Activated naive CD4-positive, alpha-beta T cell treated with anti-CD3 and anti-CD28 coated beads, Interleukin-2, amount 50 U/mL, for 24 hours (primary cell): ENCODE data around the gene ATP13A1.
A peak's percentile ranks its signal among the peaks of the same experiment; 100 is the strongest.
"Not testable (repeated sequence)": the region's sequence is repeated elsewhere in the genome, so short reads cannot be mapped to it uniquely, and the experiment has no call there.

Experiments used
- H3K27ac Mint-ChIP-seq: one replicate; pipeline ENCODE4 v1.8.0; 2021; ENCODE audit warnings: mild to moderate bottlenecking, mixed read lengths
- H3K27me3 Mint-ChIP-seq: one replicate; pipeline ENCODE4 v1.8.0; 2021; ENCODE audit warnings: mixed read lengths
- H3K36me3 Mint-ChIP-seq: one replicate; pipeline ENCODE4 v1.8.0; 2021; ENCODE audit warnings: mixed read lengths
- H3K4me1 Mint-ChIP-seq: one replicate; pipeline ENCODE4 v1.8.0; 2021; ENCODE audit warnings: mixed read lengths
- H3K4me3 Mint-ChIP-seq: one replicate; pipeline ENCODE4 v1.8.0; 2021; ENCODE audit warnings: mild to moderate bottlenecking, mixed read lengths
- H3K9me3 Mint-ChIP-seq: one replicate; pipeline ENCODE4 v1.8.0; 2021; ENCODE audit warnings: mixed read lengths

Gene ATP13A1

GRCh38 chr19:19663256-19664120 is at the start of gene ATP13A1:
Gene ATP13A1 (minus strand): TSS chr19:19663676. CDS start chr19:19663666, 10 bp downstream.
- no peaks in the 10 kb centered on the region for H3K9me3 Mint-ChIP-seq
- H3K27me3 Mint-ChIP-seq: no peaks in the 10 kb centered on the region
- H3K36me3 Mint-ChIP-seq: peaks cover 2% of the 10 kb centered on the region
- H3K4me3 Mint-ChIP-seq: peak within 1 kb of the TSS; percentile 92
- H3K27ac Mint-ChIP-seq: peak within 1 kb of the TSS; percentile 95
- peaks cover 36% of the 10 kb centered on the region for H3K4me1 Mint-ChIP-seq

- no peaks in the 10 kb centered on the region for H3K4me1 Mint-ChIP-seq
- H3K36me3 Mint-ChIP-seq: peaks cover 54% of the 10 kb centered on the region
- H3K4me3 Mint-ChIP-seq: no peak overlapping the region
- H3K9me3 Mint-ChIP-seq: peaks cover 7% of the 10 kb centered on the region
- no peaks in the 10 kb centered on the region for H3K27me3 Mint-ChIP-seq
- no peak overlapping the region for H3K27ac Mint-ChIP-seq
Measured at GRCh38 chr19:19711934-19712828, 48.7 kb upstream of the ATP13A1 start.

GRCh38 chr19:19711306-19711933 is 47.9 kb upstream of the ATP13A1 start:
- peaks cover 51% of the 10 kb centered on the region for H3K36me3 Mint-ChIP-seq
- H3K27ac Mint-ChIP-seq: no peak overlapping the region
- no peaks in the 10 kb centered on the region for H3K27me3 Mint-ChIP-seq
- H3K9me3 Mint-ChIP-seq: peaks cover 5% of the 10 kb centered on the region
- H3K4me1 Mint-ChIP-seq: no peaks in the 10 kb centered on the region
- H3K4me3 Mint-ChIP-seq: no peak overlapping the region

- no peaks in the 10 kb centered on the region for H3K27me3 Mint-ChIP-seq
- H3K27ac Mint-ChIP-seq: no peak overlapping the region
- peaks cover 49% of the 10 kb centered on the region for H3K36me3 Mint-ChIP-seq
- no peaks in the 10 kb centered on the region for H3K4me1 Mint-ChIP-seq
- H3K4me3 Mint-ChIP-seq: no peak overlapping the region
- peaks cover 5% of the 10 kb centered on the region for H3K9me3 Mint-ChIP-seq
Measured at GRCh38 chr19:19710506-19710905, 47.0 kb upstream of the ATP13A1 start.

- Mint-ChIP-seq H3K27me3 (no peaks in the 10 kb centered on the region), H3K27ac (no peak overlapping the region), H3K4me3 (no peak overlapping the region), H3K9me3 (peaks cover 9% of the 10 kb centered on the region), H3K36me3 (peaks cover 39% of the 10 kb centered on the region), H3K4me1 (no peaks in the 10 kb centered on the region)
Measured at GRCh38 chr19:19704836-19705235, 41.4 kb upstream of the ATP13A1 start.

- H3K27ac Mint-ChIP-seq, H3K27me3 Mint-ChIP-seq, H3K4me1 Mint-ChIP-seq, H3K9me3 Mint-ChIP-seq, H3K4me3 Mint-ChIP-seq: not testable (repeated sequence)
- H3K36me3 Mint-ChIP-seq: peaks cover 27% of the 10 kb centered on the region
Measured at GRCh38 chr19:19700493-19700892, 37.0 kb upstream of the ATP13A1 start.

- no peaks in the 10 kb centered on the region for H3K27me3 Mint-ChIP-seq
- peaks cover 15% of the 10 kb centered on the region for H3K36me3 Mint-ChIP-seq
- H3K9me3 Mint-ChIP-seq: no peaks in the 10 kb centered on the region
- no peak overlapping the region for H3K27ac Mint-ChIP-seq
- no peak overlapping the region for H3K4me3 Mint-ChIP-seq
- no peaks in the 10 kb centered on the region for H3K4me1 Mint-ChIP-seq
Measured at GRCh38 chr19:19697589-19697988, 34.1 kb upstream of the ATP13A1 start.

GRCh38 chr19:19696386-19696785 is 32.9 kb upstream of the ATP13A1 start:
- peak overlapping the region; percentile 35 for H3K27ac Mint-ChIP-seq
- H3K27me3 Mint-ChIP-seq: no peaks in the 10 kb centered on the region
- no peaks in the 10 kb centered on the region for H3K9me3 Mint-ChIP-seq
- H3K4me1 Mint-ChIP-seq: no peaks in the 10 kb centered on the region
- H3K4me3 Mint-ChIP-seq: no peak overlapping the region
- H3K36me3 Mint-ChIP-seq: peaks cover 11% of the 10 kb centered on the region

- Mint-ChIP-seq H3K27me3 (no peaks in the 10 kb centered on the region), H3K27ac (no peak overlapping the region), H3K4me3 (no peak overlapping the region), H3K4me1 (no peaks in the 10 kb centered on the region), H3K9me3 (no peaks in the 10 kb centered on the region), H3K36me3 (peaks cover 7% of the 10 kb centered on the region)
Measured at GRCh38 chr19:19691683-19692082, 28.2 kb upstream of the ATP13A1 start.

- not testable (repeated sequence) for H3K27ac Mint-ChIP-seq, H3K4me3 Mint-ChIP-seq, H3K4me1 Mint-ChIP-seq, H3K9me3 Mint-ChIP-seq, H3K27me3 Mint-ChIP-seq
- peaks cover 15% of the 10 kb centered on the region for H3K36me3 Mint-ChIP-seq
Measured at GRCh38 chr19:19689023-19689422, 25.5 kb upstream of the ATP13A1 start.

GRCh38 chr19:19687090-19687489 is 23.6 kb upstream of the ATP13A1 start:
- Mint-ChIP-seq H3K4me1 (no peaks in the 10 kb centered on the region), H3K36me3 (peaks cover 28% of the 10 kb centered on the region), H3K4me3 (no peak overlapping the region), H3K27ac (no peak overlapping the region), H3K9me3 (no peaks in the 10 kb centered on the region), H3K27me3 (no peaks in the 10 kb centered on the region)

- Mint-ChIP-seq H3K36me3 (peaks cover 28% of the 10 kb centered on the region), H3K4me3 (no peak overlapping the region), H3K27ac (no peak overlapping the region), H3K4me1 (no peaks in the 10 kb centered on the region), H3K27me3 (no peaks in the 10 kb centered on the region), H3K9me3 (no peaks in the 10 kb centered on the region)
Measured at GRCh38 chr19:19686580-19686979, 23.1 kb upstream of the ATP13A1 start.

- not testable (repeated sequence) for H3K4me3 Mint-ChIP-seq, H3K27ac Mint-ChIP-seq, H3K9me3 Mint-ChIP-seq, H3K4me1 Mint-ChIP-seq, H3K27me3 Mint-ChIP-seq
- peaks cover 33% of the 10 kb centered on the region for H3K36me3 Mint-ChIP-seq
Measured at GRCh38 chr19:19686119-19686518, 22.6 kb upstream of the ATP13A1 start.

- Mint-ChIP-seq H3K9me3 (peaks cover 6% of the 10 kb centered on the region), H3K4me1 (peaks cover 18% of the 10 kb centered on the region), H3K27ac (no peak overlapping the region), H3K36me3 (peaks cover 73% of the 10 kb centered on the region), H3K4me3 (peak overlapping the region; percentile 24), H3K27me3 (no peaks in the 10 kb centered on the region)
Measured at GRCh38 chr19:19679176-19680073, 15.9 kb upstream of the ATP13A1 start.

GRCh38 chr19:19677579-19677978 is 14.1 kb upstream of the ATP13A1 start:
- no peaks in the 10 kb centered on the region for H3K27me3 Mint-ChIP-seq
- H3K4me3 Mint-ChIP-seq: peak overlapping the region; percentile 52
- no peak overlapping the region for H3K27ac Mint-ChIP-seq
- H3K36me3 Mint-ChIP-seq: peaks cover 64% of the 10 kb centered on the region
- H3K9me3 Mint-ChIP-seq: peaks cover 6% of the 10 kb centered on the region
- H3K4me1 Mint-ChIP-seq: peaks cover 22% of the 10 kb centered on the region
